Measurements from ENCODE around the gene BPIFA1.

Gene BPIFA1

GRCh38 chr20:33282196-33282934, 46.6 kb downstream of the BPIFA1 start:
- DNase-seq: no peak
- H3K4me1 ChIP-seq: no peaks in the 10 kb centered on the region
- H3K27me3 ChIP-seq: peaks cover 0 to 62% of the 10 kb centered on the region in 2 donors
- intact Hi-C loops (cut with DNase I; ENCODE audit: low total_unique reads): no loop called here
- H3K27ac ChIP-seq: no peak overlapping the region
- H3K9me3 ChIP-seq: no peaks in the 10 kb centered on the region
- TF ChIP-seq CTCF (IDR thresholded peaks at IDR 0.05): no peak
- H3K4me3 ChIP-seq: no peak overlapping the region
- H3K36me3 ChIP-seq: no peaks in the 10 kb centered on the region

- Histone ChIP-seq H3K4me3 (no peak within 1 kb of the TSS), H3K27ac (no peak within 1 kb of the TSS), H3K36me3 (no peaks in the 10 kb centered on the region), H3K27me3 (peaks cover 0 to 62% of the 10 kb centered on the region in 2 donors), H3K9me3 (no peaks in the 10 kb centered on the region), H3K4me1 (no peaks in the 10 kb centered on the region)
- intact Hi-C loops (cut with DNase I; ENCODE audit: low total_unique reads): no loop called here
- TF ChIP-seq CTCF (IDR thresholded peaks at IDR 0.05): no peak
- no peak for DNase-seq
Measured at GRCh38 chr20:33282991-33283555, 47.3 kb downstream of the BPIFA1 start, which contains the start of gene BPIFB1. BPIFB1 (plus strand) TSS chr20:33283214; CDS start chr20:33286074, 2,860 bp downstream.

- no peaks in the 10 kb centered on the region for H3K9me3 ChIP-seq
- no peaks in the 10 kb centered on the region for H3K36me3 ChIP-seq
- no peak for DNase-seq
- intact Hi-C loops (cut with DNase I; ENCODE audit: low total_unique reads): no loop called here
- H3K4me1 ChIP-seq: no peaks in the 10 kb centered on the region
- no peak for TF ChIP-seq CTCF (IDR thresholded peaks at IDR 0.05)
- H3K4me3 ChIP-seq: no peak overlapping the region
- peaks cover 0 to 65% of the 10 kb centered on the region in 2 donors for H3K27me3 ChIP-seq
- H3K27ac ChIP-seq: no peak overlapping the region
Measured at GRCh38 chr20:33284284-33284683, 48.5 kb downstream of the BPIFA1 start.

- H3K9me3 ChIP-seq: no peaks in the 10 kb centered on the region
- peaks cover 0 to 59% of the 10 kb centered on the region in 2 donors for H3K27me3 ChIP-seq
- intact Hi-C loops (cut with DNase I; ENCODE audit: low total_unique reads): no loop called here
- TF ChIP-seq CTCF (IDR thresholded peaks at IDR 0.05): no peak
- no peaks in the 10 kb centered on the region for H3K4me1 ChIP-seq
- no peaks in the 10 kb centered on the region for H3K36me3 ChIP-seq
- no peak for DNase-seq
- H3K4me3 ChIP-seq: no peak overlapping the region
- no peak overlapping the region for H3K27ac ChIP-seq
Measured at GRCh38 chr20:33284937-33285336, 49.1 kb downstream of the BPIFA1 start.

- H3K27ac ChIP-seq: no peak overlapping the region
- H3K27me3 ChIP-seq: peaks cover 0 to 54% of the 10 kb centered on the region in 2 donors
- no peaks in the 10 kb centered on the region for H3K36me3 ChIP-seq
- H3K9me3 ChIP-seq: no peaks in the 10 kb centered on the region
- intact Hi-C loops (cut with DNase I; ENCODE audit: low total_unique reads): no loop called here
- TF ChIP-seq CTCF (IDR thresholded peaks at IDR 0.05): no peak
- no peak overlapping the region for H3K4me3 ChIP-seq
- no peak for DNase-seq
- H3K4me1 ChIP-seq: no peaks in the 10 kb centered on the region
Measured at GRCh38 chr20:33285861-33286495, 50.2 kb downstream of the BPIFA1 start.
